Hepatocyte (in vitro differentiated cells): ENCODE results near the gene ABLIM1.

Experiments used
- EZH2 ChIP-seq: fragments of 200-600 bp; sonication (generic); IDR thresholded peaks from 2 replicates; pipeline ENCODE4 v1.6.1; 2016; ENCODE audit warnings: antibody characterized with exemption, mild to moderate bottlenecking, borderline replicate concordance
- EZH2phosphoT487 ChIP-seq: fragments of 200-600 bp; sonication (generic); IDR thresholded peaks from one replicate; pipeline ENCODE4 v1.6.1; 2018; ENCODE audit warnings: antibody characterized with exemption, mild to moderate bottlenecking, low read depth, moderate library complexity; ENCODE audit not compliant: unreplicated experiment, severe bottlenecking
- TF ChIP-seq, protein P1 (sequence below): fragments of 200-600 bp; sonication (generic); IDR thresholded peaks from 2 replicates; pipeline ENCODE4 v1.5.1; 2016; ENCODE audit warnings: antibody characterized with exemption, mild to moderate bottlenecking; ENCODE audit not compliant: poor library complexity

DNA sequence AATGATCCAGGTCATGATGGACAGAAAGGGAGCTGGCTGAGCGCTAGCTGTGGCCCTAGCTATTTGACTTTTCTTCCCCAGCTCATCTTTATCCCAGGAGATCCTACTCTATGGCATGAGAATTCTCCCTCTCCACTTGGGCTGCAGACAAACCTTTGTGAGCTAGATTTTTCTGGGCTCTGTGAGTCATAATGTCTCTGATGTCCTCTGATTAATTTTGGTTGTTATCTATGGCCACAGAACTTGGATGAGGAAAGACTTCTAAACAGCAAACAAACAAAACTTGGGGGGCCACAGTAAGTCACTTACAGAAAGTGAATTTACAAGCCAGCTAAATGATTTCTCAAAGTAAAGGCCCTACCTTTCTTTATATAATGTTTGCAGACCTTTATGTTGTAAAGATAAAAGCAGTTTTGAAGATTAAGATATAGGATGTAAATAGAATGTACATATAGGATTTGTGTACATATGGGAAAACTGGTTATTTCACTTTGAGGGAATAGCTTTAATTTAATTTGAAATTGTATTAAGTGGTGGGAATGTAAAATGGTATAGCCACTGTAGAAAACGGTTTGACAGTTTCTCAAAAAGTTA is 10.4 kb downstream of the ABLIM1 start:
- TF ChIP-seq, protein P1, sequence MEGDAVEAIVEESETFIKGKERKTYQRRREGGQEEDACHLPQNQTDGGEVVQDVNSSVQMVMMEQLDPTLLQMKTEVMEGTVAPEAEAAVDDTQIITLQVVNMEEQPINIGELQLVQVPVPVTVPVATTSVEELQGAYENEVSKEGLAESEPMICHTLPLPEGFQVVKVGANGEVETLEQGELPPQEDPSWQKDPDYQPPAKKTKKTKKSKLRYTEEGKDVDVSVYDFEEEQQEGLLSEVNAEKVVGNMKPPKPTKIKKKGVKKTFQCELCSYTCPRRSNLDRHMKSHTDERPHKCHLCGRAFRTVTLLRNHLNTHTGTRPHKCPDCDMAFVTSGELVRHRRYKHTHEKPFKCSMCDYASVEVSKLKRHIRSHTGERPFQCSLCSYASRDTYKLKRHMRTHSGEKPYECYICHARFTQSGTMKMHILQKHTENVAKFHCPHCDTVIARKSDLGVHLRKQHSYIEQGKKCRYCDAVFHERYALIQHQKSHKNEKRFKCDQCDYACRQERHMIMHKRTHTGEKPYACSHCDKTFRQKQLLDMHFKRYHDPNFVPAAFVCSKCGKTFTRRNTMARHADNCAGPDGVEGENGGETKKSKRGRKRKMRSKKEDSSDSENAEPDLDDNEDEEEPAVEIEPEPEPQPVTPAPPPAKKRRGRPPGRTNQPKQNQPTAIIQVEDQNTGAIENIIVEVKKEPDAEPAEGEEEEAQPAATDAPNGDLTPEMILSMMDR, result no peak
- TF ChIP-seq EZH2phosphoT487 (no peak), EZH2 (no peak)
